Activated T-cell treated with anti-CD3 and anti-CD28 coated beads for 48 hours (primary cell): Measurements from ENCODE around the gene HTR3C.

Source experiments
- DNase-seq: peaks from one replicate; pipeline ENCODE4 v3.0.0-alpha.2; 2020; ENCODE audit warnings: low read depth

HTR3C gene

GRCh38 chr3:184085389-184085852, 32.6 kb downstream of the HTR3C start:
- no peak for DNase-seq

- no peak for DNase-seq
Observed at GRCh38 chr3:184092199-184092598, 39.4 kb downstream of the HTR3C start.

- DNase-seq, result no peak
Observed at GRCh38 chr3:184096811-184097383, 44.0 kb downstream of the HTR3C start, which contains the start of gene HTR3E. TSS of gene HTR3E (plus strand) at chr3:184097064. CDS start at chr3:184097530, 466 bp downstream.

- DNase-seq, result no peak
Observed at GRCh38 chr3:184097556-184097955, 44.7 kb downstream of the HTR3C start.

GRCh38 chr3:184099806-184100686, 47.2 kb downstream of the HTR3C start:
- DNase-seq, result no peak
